ENCODE data around the gene ANGEL1. TPM values are rescaled to one million over a fixed set of nuclear protein-coding genes. Genes with fewer than 3 reads are reported as not detected.

Gene ANGEL1
- total and polyA plus RNA-seq, 2 of the 13 experiments (the other 11 are each of a cell fraction or from before 2014, with no cell fraction given) = 14.3 to 20.1 TPM

GRCh38 chr14:76812422-76813383, at the start of gene ANGEL1 (continued):
- TF ChIP-seq SCMH1 (CRISPR knock-in tag; IDR thresholded peaks at IDR 0.05; ENCODE audit: borderline replicate concordance) (no peak), IRF1 (CRISPR knock-in tag; IDR thresholded peaks at IDR 0.05; ENCODE audit: low read depth) (no peak), POLR2AphosphoS2 (IDR thresholded peaks at IDR 0.05; ENCODE audit: low read depth, low read length) (no peak), KLF9 (CRISPR knock-in tag; IDR thresholded peaks at IDR 0.05; ENCODE audit: low read depth) (no peak), SP2 (CRISPR knock-in tag; IDR thresholded peaks at IDR 0.05) (peak; percentile 71), AKNA (CRISPR knock-in tag; IDR thresholded peaks at IDR 0.05; ENCODE audit: borderline replicate concordance) (no peak), ZNF232 (CRISPR knock-in tag; IDR thresholded peaks at IDR 0.05; ENCODE audit: borderline replicate concordance) (no peak; the same call in 1 of the 2 replicates), MAX (IDR thresholded peaks at IDR 0.05) (peak; percentile 98), CHD2 (IDR thresholded peaks at IDR 0.05; ENCODE audit: low read depth, low read length) (no peak; the same call in 1 of the 2 replicates), TIGD3 (CRISPR knock-in tag; IDR thresholded peaks at IDR 0.05; ENCODE audit: borderline replicate concordance) (no peak), GMEB1 (CRISPR knock-in tag; IDR thresholded peaks at IDR 0.05; ENCODE audit: borderline replicate concordance) (peak; percentile 91), PITX1 (CRISPR knock-in tag; IDR thresholded peaks at IDR 0.05) (0 out of 2 replicates have a peak, but pooled peaks have one; percentile 26), ZKSCAN1 (IDR thresholded peaks at IDR 0.05; ENCODE audit: low read length) (peak; percentile 87; the same call in 1 of the 2 replicates), RELA (CRISPR knock-in tag; IDR thresholded peaks at IDR 0.05) (no peak), SIN3B (IDR thresholded peaks at IDR 0.05; ENCODE audit: low read length) (peak; percentile 47; the same call in 1 of the 2 replicates), KLF6 (CRISPR knock-in tag; IDR thresholded peaks at IDR 0.05) (peak; percentile 57; the same call in 1 of the 2 replicates), LRRFIP1 (CRISPR knock-in tag; conservative IDR thresholded peaks at IDR 0.05) (no peak)

All from HepG2 (cell line).